HEK293 (cell line): ENCODE measurements around the gene TANGO2.

Experiments
- CTCF ChIA-PET: fragments of 350-600 bp; formaldehyde crosslinking; extraction: SDS; loops from one replicate; lab custom pipeline; 2021; ENCODE audit warnings: antibody characterized with exemption; lab: Yijun Ruan, JAX
- POLR2A ChIA-PET: fragments of 300-600 bp; formaldehyde crosslinking; extraction: SDS; loops from one replicate; lab custom pipeline; 2020; ENCODE audit warnings: antibody characterized with exemption, inconsistent platforms; lab: Yijun Ruan, JAX
- H3K27ac ChIP-seq: fragments of 200-500 bp; sonication (Bioruptor generic); 2 replicates; pipeline ENCODE4 v1.5.1; 2014; ENCODE audit warnings: low read depth, low read length, control low read depth, inconsistent platforms; ENCODE audit errors: extremely low read depth
- H3K36me3 ChIP-seq, 2 experiments: fragments of 200-500 bp in 1 of 2; sonication (Bioruptor generic) in 1 of 2; 1 replicate in 1 of 2; 2 replicates in 1 of 2; pipeline ENCODE4 v1.5.1; 2014 to 2017; ENCODE audit warnings: inconsistent platforms in 2 of 2, low read length in 2 of 2; ENCODE audit not compliant: control insufficient read depth in 2 of 2, insufficient read depth in 1 of 2
- H3K4me1 ChIP-seq: fragments of 200-500 bp; sonication (Bioruptor generic); 2 replicates; pipeline ENCODE4 v1.5.1; 2014; ENCODE audit warnings: mild to moderate bottlenecking, low read length, inconsistent platforms; ENCODE audit not compliant: control insufficient read depth, insufficient read depth
- H3K4me3 ChIP-seq: 2 replicates; pipeline ENCODE4 v1.5.1; 2011; ENCODE audit warnings: low read depth, mild to moderate bottlenecking, control low read depth, low read length, moderate library complexity
- H3K9me3 ChIP-seq: fragments of 200-500 bp; sonication (Bioruptor generic); 2 replicates; pipeline ENCODE4 v1.5.1; 2014; ENCODE audit warnings: low read depth, low read length, inconsistent platforms; ENCODE audit not compliant: control insufficient read depth, insufficient read depth
- EGR2 ChIP-seq: fragments of 450-650 bp; formaldehyde crosslinking; IDR thresholded peaks from 2 replicates; pipeline ENCODE4 v1.5.1; 2016; ENCODE audit warnings: low read depth, missing biosample characterization, missing genetic modification characterization
- GLIS2 ChIP-seq: fragments of 450-650 bp; formaldehyde crosslinking; IDR thresholded peaks from 2 replicates; pipeline ENCODE4 v1.5.1; 2016; ENCODE audit warnings: missing biosample characterization, missing genetic modification characterization
- KLF1 ChIP-seq: fragments of 450-650 bp; formaldehyde crosslinking; IDR thresholded peaks from 2 replicates; pipeline ENCODE4 v1.5.1; 2016; ENCODE audit warnings: missing biosample characterization, missing genetic modification characterization
- ZBTB7A ChIP-seq: fragments of 450-650 bp; formaldehyde crosslinking; IDR thresholded peaks from 2 replicates; pipeline ENCODE4 v1.5.1; 2016; ENCODE audit warnings: low read depth, missing biosample characterization, missing genetic modification characterization
- ZFHX2 ChIP-seq: fragments of 450-650 bp; formaldehyde crosslinking; conservative IDR thresholded peaks from 2 replicates; pipeline ENCODE4 v1.5.1; 2016; ENCODE audit warnings: missing biosample characterization, missing genetic modification characterization
- ZFP3 ChIP-seq: fragments of 450-650 bp; formaldehyde crosslinking; IDR thresholded peaks from 2 replicates; pipeline ENCODE4 v1.5.1; 2016; ENCODE audit warnings: low read depth, missing biosample characterization, missing genetic modification characterization
- ZNF19 ChIP-seq: fragments of 450-650 bp; formaldehyde crosslinking; IDR thresholded peaks from 2 replicates; pipeline ENCODE4; 2016; ENCODE audit warnings: missing biosample characterization, missing genetic modification characterization, low read depth
- ZNF274 ChIP-seq, 2 experiments: fragments of 200-500 bp in 1 of 2; fragments of 450-650 bp in 1 of 2; sonication (Bioruptor generic) in 1 of 2; formaldehyde crosslinking in 1 of 2; IDR thresholded peaks; 2 replicates each; pipeline versions ENCODE4 v1.5.1 to v1.6.1; 2014 to 2016; ENCODE audit warnings: borderline replicate concordance in 1 of 2, inconsistent platforms in 1 of 2, low read length in 1 of 2, missing biosample characterization in 1 of 2, missing genetic modification characterization in 1 of 2
- ZNF292 ChIP-seq: fragments of 450-650 bp; formaldehyde crosslinking; IDR thresholded peaks from 2 replicates; pipeline ENCODE4 v1.5.1; 2016; ENCODE audit warnings: low read depth, missing biosample characterization, missing genetic modification characterization, borderline replicate concordance
- ZNF335 ChIP-seq: fragments of 450-650 bp; formaldehyde crosslinking; conservative IDR thresholded peaks from 2 replicates; pipeline ENCODE4 v1.5.1; 2016; ENCODE audit warnings: missing biosample characterization, missing genetic modification characterization
- ZNF354C ChIP-seq: fragments of 450-650 bp; formaldehyde crosslinking; IDR thresholded peaks from 2 replicates; pipeline ENCODE4 v1.5.1; 2016; ENCODE audit warnings: missing biosample characterization, missing genetic modification characterization, low read depth, borderline replicate concordance
- ZNF560 ChIP-seq: fragments of 450-650 bp; formaldehyde crosslinking; IDR thresholded peaks from 2 replicates; pipeline ENCODE4 v1.5.1; 2017; ENCODE audit warnings: missing biosample characterization, missing genetic modification characterization, borderline replicate concordance
- ZNF624 ChIP-seq: fragments of 450-650 bp; formaldehyde crosslinking; IDR thresholded peaks from 2 replicates; pipeline ENCODE4 v1.5.1; 2017; ENCODE audit warnings: missing biosample characterization, missing genetic modification characterization
- ZSCAN16 ChIP-seq: fragments of 450-650 bp; formaldehyde crosslinking; IDR thresholded peaks from 2 replicates; pipeline ENCODE4 v1.5.1; 2016; ENCODE audit warnings: missing biosample characterization, missing genetic modification characterization
- TF ChIP-seq, protein P1 (sequence below): fragments of 450-650 bp; formaldehyde crosslinking; optimal IDR thresholded peaks from 2 replicates; pipeline ENCODE3; 2016; ENCODE audit warnings: missing biosample characterization, mild to moderate bottlenecking, missing genetic modification characterization
- TF ChIP-seq, protein P2 (sequence below): fragments of 450-650 bp; formaldehyde crosslinking; IDR thresholded peaks from 2 replicates; pipeline ENCODE4; 2016; ENCODE audit warnings: missing biosample characterization, missing genetic modification characterization
- TF ChIP-seq, protein P3 (sequence below): fragments of 450-650 bp; formaldehyde crosslinking; conservative IDR thresholded peaks from 2 replicates; pipeline ENCODE4 v1.5.1; 2016; ENCODE audit warnings: low read depth, missing biosample characterization, missing genetic modification characterization
- TF ChIP-seq, protein P4 (sequence below): sonication (generic); formaldehyde crosslinking; IDR thresholded peaks from 2 replicates; pipeline ENCODE4 v1.8.1; 2022; ENCODE audit warnings: mild to moderate bottlenecking, moderate library complexity, missing genetic modification reagents

Gene TANGO2

GRCh38 chr22:19984851-19985811 is 35.8 kb upstream of the TANGO2 start (continued):
- TF ChIP-seq, protein P1, sequence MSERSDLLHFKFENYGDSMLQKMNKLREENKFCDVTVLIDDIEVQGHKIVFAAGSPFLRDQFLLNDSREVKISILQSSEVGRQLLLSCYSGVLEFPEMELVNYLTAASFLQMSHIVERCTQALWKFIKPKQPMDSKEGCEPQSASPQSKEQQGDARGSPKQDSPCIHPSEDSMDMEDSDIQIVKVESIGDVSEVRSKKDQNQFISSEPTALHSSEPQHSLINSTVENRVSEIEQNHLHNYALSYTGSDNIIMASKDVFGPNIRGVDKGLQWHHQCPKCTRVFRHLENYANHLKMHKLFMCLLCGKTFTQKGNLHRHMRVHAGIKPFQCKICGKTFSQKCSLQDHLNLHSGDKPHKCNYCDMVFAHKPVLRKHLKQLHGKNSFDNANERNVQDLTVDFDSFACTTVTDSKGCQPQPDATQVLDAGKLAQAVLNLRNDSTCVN (tag by site-specific recombination), result peak; percentile 4
- no peak for TF ChIP-seq ZSCAN16
- TF ChIP-seq ZNF292, result no peak
- TF ChIP-seq, protein P2, sequence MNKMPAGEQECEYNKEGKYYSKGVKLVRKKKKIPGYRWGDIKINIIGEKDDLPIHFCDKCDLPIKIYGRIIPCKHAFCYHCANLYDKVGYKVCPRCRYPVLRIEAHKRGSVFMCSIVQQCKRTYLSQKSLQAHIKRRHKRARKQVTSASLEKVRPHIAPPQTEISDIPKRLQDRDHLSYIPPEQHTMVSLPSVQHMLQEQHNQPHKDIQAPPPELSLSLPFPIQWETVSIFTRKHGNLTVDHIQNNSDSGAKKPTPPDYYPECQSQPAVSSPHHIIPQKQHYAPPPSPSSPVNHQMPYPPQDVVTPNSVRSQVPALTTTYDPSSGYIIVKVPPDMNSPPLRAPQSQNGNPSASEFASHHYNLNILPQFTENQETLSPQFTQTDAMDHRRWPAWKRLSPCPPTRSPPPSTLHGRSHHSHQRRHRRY (tag by site-specific recombination), result no peak
- TF ChIP-seq GLIS2 (tag by site-specific recombination), result peak; percentile 65
- TF ChIP-seq KLF1 (tag by site-specific recombination), result peak; percentile 46

DNA sequence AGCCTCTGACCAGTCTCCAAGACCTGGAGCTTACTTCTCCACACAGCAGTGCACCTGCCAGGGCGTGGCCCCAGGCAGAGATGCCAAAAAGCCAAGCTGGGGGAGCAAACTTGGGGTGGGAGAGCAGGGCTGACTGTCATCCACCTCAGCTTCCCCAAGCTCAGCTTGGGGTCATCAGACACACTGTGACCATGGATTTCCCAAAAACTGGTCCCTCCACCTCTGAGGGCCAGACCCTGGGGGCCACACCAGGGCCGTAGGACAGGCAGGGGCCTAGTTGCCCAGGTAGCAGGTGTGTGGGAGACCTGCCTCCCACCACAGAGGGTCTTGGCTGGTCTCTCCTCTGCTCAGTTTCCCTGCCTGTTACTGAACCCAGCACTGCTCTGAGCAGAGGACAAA is 34.9 kb upstream of the TANGO2 start:
- CTCF ChIA-PET, result interaction anchor here (0.9 to 1.3 kb wide), 2 partner anchors 12 to 27 kb away, joined by 3 to 4 read pairs; no protein-coding TSS in a partner anchor

More for the DNA sequence above, 34.9 kb upstream of the TANGO2 start:
- Histone ChIP-seq H3K36me3 (peaks cover 0 to 10% of the 10 kb centered on the region in 2 experiments; a peak in 1 of 3 replicates), H3K4me3 (peak overlapping the region; percentile 66), H3K27ac (no peak overlapping the region), H3K4me1 (peaks cover 14% of the 10 kb centered on the region), H3K9me3 (no peaks in the 10 kb centered on the region)
- POLR2A ChIA-PET, result interaction anchor here (0.6 to 1.4 kb wide), 9 partner anchors 9 to 131 kb away, joined by 3 to 5 read pairs (median 4); partner anchors contain the start of genes TANGO2 and TRMT2A
- no peak for TF ChIP-seq ZFP3 (tag by site-specific recombination)
- no peak; the same call in 1 of the 2 replicates for TF ChIP-seq ZNF335
- 0 out of 2 replicates have a peak, but pooled peaks have one; percentile 9 for TF ChIP-seq EGR2 (tag by site-specific recombination)
- TF ChIP-seq ZFHX2 (tag by site-specific recombination), result 0 out of 2 replicates have a peak, but pooled peaks have one; percentile 7
- no peak for TF ChIP-seq ZNF624 (tag by site-specific recombination)
- TF ChIP-seq ZBTB7A, result no peak
- no peak for TF ChIP-seq ZNF274 (IDR thresholded peaks at IDR 0.05; ENCODE audit: low read length)
- TF ChIP-seq ZNF274 (tag by site-specific recombination; IDR thresholded peaks at IDR 0.05; ENCODE audit: borderline replicate concordance), result no peak
- TF ChIP-seq ZNF560 (tag by site-specific recombination), result no peak
- TF ChIP-seq, protein P3, sequence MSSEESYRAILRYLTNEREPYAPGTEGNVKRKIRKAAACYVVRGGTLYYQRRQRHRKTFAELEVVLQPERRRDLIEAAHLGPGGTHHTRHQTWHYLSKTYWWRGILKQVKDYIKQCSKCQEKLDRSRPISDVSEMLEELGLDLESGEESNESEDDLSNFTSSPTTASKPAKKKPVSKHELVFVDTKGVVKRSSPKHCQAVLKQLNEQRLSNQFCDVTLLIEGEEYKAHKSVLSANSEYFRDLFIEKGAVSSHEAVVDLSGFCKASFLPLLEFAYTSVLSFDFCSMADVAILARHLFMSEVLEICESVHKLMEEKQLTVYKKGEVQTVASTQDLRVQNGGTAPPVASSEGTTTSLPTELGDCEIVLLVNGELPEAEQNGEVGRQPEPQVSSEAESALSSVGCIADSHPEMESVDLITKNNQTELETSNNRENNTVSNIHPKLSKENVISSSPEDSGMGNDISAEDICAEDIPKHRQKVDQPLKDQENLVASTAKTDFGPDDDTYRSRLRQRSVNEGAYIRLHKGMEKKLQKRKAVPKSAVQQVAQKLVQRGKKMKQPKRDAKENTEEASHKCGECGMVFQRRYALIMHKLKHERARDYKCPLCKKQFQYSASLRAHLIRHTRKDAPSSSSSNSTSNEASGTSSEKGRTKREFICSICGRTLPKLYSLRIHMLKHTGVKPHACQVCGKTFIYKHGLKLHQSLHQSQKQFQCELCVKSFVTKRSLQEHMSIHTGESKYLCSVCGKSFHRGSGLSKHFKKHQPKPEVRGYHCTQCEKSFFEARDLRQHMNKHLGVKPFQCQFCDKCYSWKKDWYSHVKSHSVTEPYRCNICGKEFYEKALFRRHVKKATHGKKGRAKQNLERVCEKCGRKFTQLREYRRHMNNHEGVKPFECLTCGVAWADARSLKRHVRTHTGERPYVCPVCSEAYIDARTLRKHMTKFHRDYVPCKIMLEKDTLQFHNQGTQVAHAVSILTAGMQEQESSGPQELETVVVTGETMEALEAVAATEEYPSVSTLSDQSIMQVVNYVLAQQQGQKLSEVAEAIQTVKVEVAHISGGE (tag by site-specific recombination), result no peak
- no peak for TF ChIP-seq ZNF354C (tag by site-specific recombination)
- TF ChIP-seq ZNF19 (tag by site-specific recombination), result no peak
- TF ChIP-seq, protein P4, sequence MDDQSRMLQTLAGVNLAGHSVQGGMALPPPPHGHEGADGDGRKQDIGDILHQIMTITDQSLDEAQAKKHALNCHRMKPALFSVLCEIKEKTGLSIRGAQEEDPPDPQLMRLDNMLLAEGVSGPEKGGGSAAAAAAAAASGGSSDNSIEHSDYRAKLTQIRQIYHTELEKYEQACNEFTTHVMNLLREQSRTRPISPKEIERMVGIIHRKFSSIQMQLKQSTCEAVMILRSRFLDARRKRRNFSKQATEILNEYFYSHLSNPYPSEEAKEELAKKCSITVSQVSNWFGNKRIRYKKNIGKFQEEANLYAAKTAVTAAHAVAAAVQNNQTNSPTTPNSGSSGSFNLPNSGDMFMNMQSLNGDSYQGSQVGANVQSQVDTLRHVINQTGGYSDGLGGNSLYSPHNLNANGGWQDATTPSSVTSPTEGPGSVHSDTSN, result 0 out of 2 replicates have a peak, but pooled peaks have one; percentile 16
